ENCODE results near the gene TSPAN18.

The TSPAN18 gene

GRCh38 chr11:44876194-44876723 lies 149.5 kb downstream of the TSPAN18 start:
- no peak for DNase-seq

- no peak for DNase-seq
Measured at GRCh38 chr11:44876906-44877305, 150.1 kb downstream of the TSPAN18 start.

GRCh38 chr11:44877571-44878497 lies 151.1 kb downstream of the TSPAN18 start:
- no peak for DNase-seq

GRCh38 chr11:44878711-44879110 lies 151.9 kb downstream of the TSPAN18 start:
- no peak for DNase-seq

GRCh38 chr11:44879432-44879831 lies 152.7 kb downstream of the TSPAN18 start:
- no peak for DNase-seq

GRCh38 chr11:44880511-44880910 lies 153.7 kb downstream of the TSPAN18 start:
- peak; percentile 59 for DNase-seq

GRCh38 chr11:44880953-44881352 lies 154.2 kb downstream of the TSPAN18 start:
- no peak for DNase-seq

GRCh38 chr11:44883277-44883676 lies 156.5 kb downstream of the TSPAN18 start:
- no peak for DNase-seq

GRCh38 chr11:44884056-44884455 lies 157.3 kb downstream of the TSPAN18 start:
- no peak for DNase-seq

GRCh38 chr11:44885065-44885810 lies 158.5 kb downstream of the TSPAN18 start:
- DNase-seq, result no peak

GRCh38 chr11:44885919-44886789 lies 159.4 kb downstream of the TSPAN18 start:
- no peak for DNase-seq

GRCh38 chr11:44886790-44887140 lies 160.0 kb downstream of the TSPAN18 start:
- no peak for DNase-seq

GRCh38 chr11:44887636-44888035 lies 160.9 kb downstream of the TSPAN18 start:
- DNase-seq, result no peak

- no peak for DNase-seq
Measured at GRCh38 chr11:44889266-44889665, 162.5 kb downstream of the TSPAN18 start.

- no peak for DNase-seq
Measured at GRCh38 chr11:44892843-44893242, 166.1 kb downstream of the TSPAN18 start.

GRCh38 chr11:44893308-44893822 lies 166.6 kb downstream of the TSPAN18 start:
- DNase-seq, result no peak

GRCh38 chr11:44893846-44894617 lies 167.3 kb downstream of the TSPAN18 start:
- DNase-seq, result peak; percentile 17

GRCh38 chr11:44899959-44900358 lies 173.2 kb downstream of the TSPAN18 start:
- no peak for DNase-seq

GRCh38 chr11:44901120-44901633 lies 174.4 kb downstream of the TSPAN18 start:
- DNase-seq, result no peak

- DNase-seq, result no peak
Measured at GRCh38 chr11:44901786-44902185, 175.0 kb downstream of the TSPAN18 start.

GRCh38 chr11:44903035-44903434 lies 176.3 kb downstream of the TSPAN18 start:
- DNase-seq, result no peak

- no peak for DNase-seq
Measured at GRCh38 chr11:44903518-44903917, 176.8 kb downstream of the TSPAN18 start.
